Stimulated activated CD4-positive, alpha-beta T cell treated with anti-CD3 and anti-CD28 coated beads, TNF-alpha, amount 100 ng/mL, for 48 hours (primary cell): ENCODE data around the gene DDX56.
"Not testable (repeated sequence)": the region's sequence is repeated elsewhere in the genome, so short reads cannot be mapped to it uniquely, and the experiment has no call there.

Source experiments
- DNase-seq, 3 donors: peaks; one replicate each; pipeline ENCODE4 v3.0.0-alpha.2; 2020; ENCODE audit warnings: low read depth in 3 of 3

Gene DDX56

GRCh38 chr7:44573464-44574286, at the start of gene DDX56:
DDX56 (minus strand) TSS chr7:44573908; CDS start chr7:44573895, 13 bp downstream.
- DNase-seq, result peak; percentile 88 to 92 (median 89)

DNA sequence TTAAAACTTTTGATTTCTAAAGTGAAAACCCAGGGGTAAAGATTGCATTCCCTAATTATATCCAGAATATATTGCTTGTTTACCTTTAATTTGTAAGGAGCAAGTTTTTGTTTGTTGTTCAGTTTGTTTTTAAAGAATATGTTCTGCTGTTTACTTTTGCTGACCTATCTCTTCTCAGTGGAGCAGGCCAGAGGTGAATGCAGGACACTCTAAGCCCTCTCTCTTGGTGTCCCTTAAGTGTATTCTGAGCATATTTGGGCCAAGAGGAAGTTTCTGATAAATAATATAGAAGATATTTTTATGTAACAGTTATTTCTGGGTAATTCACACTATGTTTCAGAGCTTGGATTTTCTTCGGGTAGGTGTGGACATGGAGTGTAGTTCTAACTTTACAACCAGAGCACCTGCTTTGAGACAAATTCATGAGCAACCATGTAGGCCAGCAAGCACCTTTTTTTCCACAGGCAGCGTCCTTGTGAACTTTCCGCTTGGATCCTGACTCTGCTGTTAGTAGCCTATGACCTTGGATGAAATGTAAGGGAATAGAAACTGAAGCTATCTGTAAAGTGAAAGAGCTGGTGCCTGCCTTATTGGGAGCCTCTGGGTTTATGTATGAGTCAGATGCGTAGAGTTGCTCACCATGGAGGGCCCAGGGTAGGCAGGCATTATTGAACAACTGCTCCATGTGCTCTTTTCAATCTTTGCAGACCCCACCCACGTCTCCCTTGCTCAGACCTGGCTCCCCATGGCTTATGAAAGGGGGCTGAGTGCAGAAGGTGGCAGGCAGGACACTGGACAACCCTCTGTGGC, 48.8 kb upstream of the DDX56 start:
- peak in 2 of 3 donors; percentile 21 to 27 for DNase-seq

DNA sequence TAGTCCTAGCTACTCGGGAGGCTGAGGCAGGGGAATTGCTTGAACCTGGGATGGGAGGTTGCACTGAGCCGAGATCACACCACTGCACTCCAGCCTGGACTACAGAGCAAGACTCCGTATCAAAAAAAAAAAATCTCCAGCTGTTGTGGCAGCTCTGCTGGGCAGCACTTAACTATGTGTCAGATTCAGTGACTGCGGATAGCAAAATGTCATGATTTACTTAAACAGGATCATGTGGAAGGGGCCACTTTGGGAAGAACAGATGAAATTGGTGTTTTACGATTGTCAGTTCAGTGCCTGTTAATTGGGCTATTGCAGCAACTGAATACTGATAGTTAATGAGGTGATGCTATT, 48.0 kb upstream of the DDX56 start:
- no peak for DNase-seq

- DNase-seq, result no peak
Measured at GRCh38 chr7:44621034-44621749, 47.5 kb upstream of the DDX56 start.

DNA sequence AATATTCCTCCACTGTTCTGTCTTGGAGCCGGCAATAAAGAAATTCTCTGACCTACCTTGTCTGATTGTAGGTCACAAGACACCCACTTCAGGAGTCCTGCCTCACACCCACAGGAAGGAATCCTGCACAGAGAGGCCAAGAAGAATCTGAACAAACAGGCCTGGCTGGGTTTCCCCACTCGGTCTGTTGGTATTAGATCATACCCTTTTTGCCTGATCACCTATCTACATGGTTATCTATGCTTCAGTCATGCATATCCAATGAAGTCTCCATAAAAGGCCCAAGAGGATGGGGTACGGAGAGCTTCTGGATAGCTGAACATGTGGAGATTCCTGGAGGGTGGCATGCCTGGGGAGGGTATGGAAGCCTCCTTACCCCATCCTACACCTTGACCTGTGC, 45.0 kb upstream of the DDX56 start:
- no peak for DNase-seq

GRCh38 chr7:44618045-44618444, 44.3 kb upstream of the DDX56 start:
- DNase-seq, result no peak

DNA sequence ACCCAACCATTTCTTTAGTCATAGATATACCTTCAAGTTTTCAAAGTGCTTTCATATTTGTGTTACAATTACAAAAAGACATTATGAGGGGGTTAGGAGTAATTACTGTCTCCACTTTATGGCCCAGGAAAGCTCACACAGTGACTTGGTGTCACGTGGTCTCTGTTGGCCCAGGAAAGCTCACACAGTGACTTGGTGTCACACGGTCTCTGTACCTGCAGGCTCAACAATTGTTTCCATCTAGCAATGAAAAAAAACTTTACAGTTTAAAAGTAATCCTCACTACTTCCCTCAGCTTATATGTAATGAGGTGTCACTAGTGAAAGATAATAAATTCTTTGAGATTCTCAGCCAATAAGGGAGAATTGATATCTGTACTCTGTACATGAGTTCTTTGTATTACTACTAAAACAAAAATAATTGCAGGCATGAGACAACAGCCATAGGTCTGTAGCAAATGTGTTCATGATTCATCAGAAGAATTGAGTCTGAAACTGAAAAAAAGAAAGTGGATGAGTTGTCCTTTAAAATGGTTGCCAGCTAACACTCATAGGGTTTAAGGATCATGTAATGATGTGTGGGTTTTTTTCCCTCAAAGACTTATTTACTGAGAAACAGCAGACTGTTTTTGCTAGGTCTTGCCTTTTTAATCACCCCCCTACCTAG, 43.6 kb upstream of the DDX56 start:
- no peak for DNase-seq

GRCh38 chr7:44616545-44616944, 42.8 kb upstream of the DDX56 start:
- no peak for DNase-seq

DNA sequence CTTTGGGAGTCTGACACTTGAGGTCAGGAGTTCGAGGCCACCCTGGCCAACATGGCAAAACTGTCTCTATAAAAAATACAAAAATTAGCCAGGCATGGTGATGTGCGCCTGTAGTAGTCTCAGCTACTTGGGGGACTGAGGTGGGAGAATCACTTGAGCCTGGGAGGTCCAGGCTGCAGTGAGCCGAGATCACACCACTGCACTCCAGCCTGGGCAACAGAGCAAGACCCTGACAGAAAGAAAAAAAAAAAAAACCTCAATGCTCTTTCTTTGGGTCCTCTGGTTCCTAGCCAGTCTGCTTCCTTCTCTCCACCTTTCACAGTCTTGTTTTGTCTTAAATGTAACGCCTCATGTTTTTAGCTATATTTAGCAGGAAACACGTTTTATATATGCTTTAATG, 42.1 kb upstream of the DDX56 start:
- DNase-seq, result no peak

GRCh38 chr7:44615149-44615611, 41.5 kb upstream of the DDX56 start:
- no peak for DNase-seq

DNA sequence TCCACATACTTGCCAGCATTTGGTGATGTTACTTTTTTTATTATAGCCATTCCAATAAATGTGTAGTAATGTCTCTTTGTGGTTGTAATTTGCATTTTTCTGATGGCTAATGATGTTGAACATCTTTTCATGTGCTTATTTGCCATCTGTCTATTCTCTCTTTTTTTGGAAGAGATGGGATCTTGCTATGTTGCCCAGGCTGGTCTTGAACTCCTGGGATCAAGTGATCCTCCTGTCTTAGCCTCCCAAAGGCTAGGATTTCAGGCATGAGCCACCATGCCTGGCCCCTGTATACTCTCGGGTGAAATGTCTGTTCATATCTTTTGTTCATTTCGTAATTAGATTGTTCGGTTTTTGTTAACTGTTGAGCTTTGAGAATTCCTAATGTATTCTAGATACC, 36.1 kb upstream of the DDX56 start:
- no peak for DNase-seq

DNA sequence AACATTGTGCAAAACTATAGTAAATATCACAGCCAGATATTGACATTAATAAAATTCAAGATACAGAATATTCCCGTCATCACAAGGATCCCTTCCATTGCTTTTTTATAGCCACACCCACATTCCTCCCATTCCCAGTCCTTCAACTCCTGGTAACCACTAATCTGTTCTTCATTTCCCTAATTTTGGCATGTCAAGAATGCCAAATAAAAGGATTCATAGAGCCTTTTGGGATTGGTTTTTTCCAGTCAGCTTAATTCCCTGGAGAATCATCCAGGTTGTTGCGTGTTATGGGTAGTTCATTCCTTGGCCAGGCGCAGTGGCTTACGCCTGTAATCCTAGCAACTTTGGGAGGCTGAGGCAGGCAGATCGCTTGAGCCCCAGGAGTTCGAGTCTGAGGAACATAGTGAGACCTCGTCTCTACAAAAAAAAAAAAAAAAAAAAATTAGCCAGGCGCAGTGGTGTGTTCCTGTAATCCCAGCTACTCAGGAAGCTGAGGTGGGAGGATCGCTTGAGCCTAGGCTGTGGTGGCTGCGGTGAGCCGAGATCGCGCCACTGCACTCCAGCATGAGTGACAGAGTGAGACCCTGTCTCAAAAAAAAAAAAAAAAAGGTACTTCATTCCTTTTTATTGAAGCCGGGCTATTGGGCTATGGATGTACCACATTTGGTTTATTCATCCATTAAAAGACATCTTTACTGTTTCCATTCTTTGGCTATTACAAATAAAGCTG, 35.4 kb upstream of the DDX56 start:
- no peak for DNase-seq

GRCh38 chr7:44607141-44608068, 33.7 kb upstream of the DDX56 start:
- DNase-seq, result no peak

DNA sequence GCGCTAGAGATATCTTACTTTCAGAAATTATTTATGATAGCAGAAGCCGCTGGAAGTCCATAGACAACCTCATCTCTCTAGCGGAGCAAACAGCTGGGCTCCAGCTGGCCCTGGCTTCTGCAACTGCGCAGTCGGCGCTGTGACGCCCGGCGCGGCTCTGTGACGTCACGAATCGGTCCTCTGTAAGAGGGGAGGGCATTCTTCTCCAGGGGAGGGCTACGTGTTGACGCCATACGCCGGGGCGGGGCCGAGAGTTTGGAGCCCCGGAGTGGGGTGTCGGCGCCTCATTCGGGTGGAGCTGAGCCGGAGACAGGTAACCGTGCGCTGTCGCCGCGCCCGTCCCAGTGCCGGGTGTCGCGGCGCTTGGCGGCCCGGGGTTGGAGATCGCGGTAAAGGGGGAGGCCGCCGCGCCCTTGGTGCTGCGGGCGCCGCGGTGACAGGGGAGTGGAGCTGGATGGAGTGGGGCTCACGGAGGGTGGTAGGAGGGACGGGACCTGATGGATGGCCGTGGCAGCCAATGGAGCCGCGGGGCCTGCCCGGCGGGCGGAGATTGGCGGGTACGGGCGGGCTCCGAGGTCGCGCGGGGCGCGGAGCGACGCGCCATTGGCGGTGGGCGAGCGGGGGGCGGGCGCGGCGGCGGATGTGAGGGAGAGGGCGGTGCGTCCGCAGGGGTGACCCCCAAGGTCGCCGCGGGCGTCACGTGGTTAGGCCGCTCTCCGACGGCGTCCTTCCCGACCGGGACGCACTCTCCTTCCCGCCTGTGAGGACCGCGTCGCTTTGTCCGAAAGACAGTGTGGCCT, 32.8 kb upstream of the DDX56 start, which contains the start of gene OGDH:
TSS of gene OGDH (plus strand) at position 287 of the 800 bp plus-strand sequence. CDS start 17,717 bp downstream, outside the sequence.
- DNase-seq, result peak; percentile 99 to 100 (median 99)

DNA sequence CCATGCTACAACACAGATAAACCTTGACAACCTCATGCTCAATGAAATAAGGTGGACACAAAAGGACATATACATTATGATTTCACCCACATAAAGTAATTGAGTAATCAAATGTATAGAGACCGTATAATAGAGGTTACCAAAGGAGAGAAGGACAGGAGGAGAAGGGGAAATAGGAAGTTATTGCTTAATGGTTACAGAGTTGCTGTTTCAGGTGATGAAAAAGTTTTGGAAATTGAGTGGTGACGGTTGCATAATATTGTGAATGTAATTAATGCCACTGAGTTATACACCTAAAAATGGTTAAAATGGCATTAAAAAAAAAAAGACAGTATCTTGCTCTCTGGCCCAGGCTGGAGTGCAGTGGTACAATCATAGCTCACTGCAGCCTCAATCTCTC, 31.2 kb upstream of the DDX56 start:
- no peak for DNase-seq

DNA sequence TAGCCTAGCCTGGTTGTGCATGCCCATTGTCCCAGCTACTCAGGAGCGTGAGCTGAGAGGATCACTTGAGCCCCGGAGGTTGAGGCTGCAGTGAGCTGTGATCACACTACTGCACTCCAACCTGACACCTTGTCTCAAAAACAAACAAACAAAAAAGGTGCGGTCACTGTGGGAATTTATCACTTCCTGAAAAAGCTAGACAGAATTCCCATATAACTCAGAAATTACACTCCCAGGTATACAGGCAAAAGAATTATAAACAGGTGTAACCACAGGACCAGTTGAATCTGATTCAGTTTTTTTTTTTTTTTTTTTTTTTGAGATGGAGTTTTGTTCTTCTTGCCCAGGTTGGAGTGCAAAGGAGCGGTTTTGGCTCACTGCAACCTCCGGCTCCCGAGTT, 29.5 kb upstream of the DDX56 start:
- DNase-seq, result no peak

GRCh38 chr7:44602576-44602910, 28.8 kb upstream of the DDX56 start:
- DNase-seq, result no peak

GRCh38 chr7:44599222-44599621, 25.5 kb upstream of the DDX56 start:
- no peak for DNase-seq

- DNase-seq, result not testable (repeated sequence)
Measured at GRCh38 chr7:44597181-44597580, 23.5 kb upstream of the DDX56 start.
